ENCODE results near the gene FBN1.

DNA sequence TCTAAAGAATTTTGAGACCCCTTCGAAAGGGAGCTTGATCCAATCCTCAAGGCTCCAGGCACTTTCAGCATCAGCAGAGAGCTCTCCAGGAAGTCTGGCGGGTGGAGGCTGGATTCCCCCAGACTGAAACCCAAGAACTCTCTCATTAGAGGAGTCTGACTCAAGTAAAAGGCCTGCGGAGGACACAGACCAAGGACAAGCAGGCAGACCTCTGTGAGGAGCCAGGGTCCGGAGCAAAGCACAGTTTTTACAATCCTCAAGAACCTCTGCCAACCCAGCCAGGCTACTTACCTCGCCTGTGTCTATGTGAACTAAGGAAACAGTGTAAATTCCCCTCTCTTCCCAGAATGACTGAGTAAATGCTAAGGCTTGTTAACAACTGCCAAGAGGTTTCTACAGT, 86.2 kb downstream of the FBN1 start:
- TF ChIP-seq CTCF (IDR thresholded peaks at IDR 0.05) (no peak), POLR2A (IDR thresholded peaks at IDR 0.05) (no peak), EP300 (IDR thresholded peaks at IDR 0.05) (no peak)
